Activated CD4-positive, CD25-positive, alpha-beta regulatory T cell (primary cell): ENCODE data around the gene FGD6.

ENCODE experiments used
- DNase-seq, 4 experiments: peaks; one replicate each; lab custom pipeline; 2025; lab: John Stamatoyannopoulos, UW

Gene FGD6

DNA sequence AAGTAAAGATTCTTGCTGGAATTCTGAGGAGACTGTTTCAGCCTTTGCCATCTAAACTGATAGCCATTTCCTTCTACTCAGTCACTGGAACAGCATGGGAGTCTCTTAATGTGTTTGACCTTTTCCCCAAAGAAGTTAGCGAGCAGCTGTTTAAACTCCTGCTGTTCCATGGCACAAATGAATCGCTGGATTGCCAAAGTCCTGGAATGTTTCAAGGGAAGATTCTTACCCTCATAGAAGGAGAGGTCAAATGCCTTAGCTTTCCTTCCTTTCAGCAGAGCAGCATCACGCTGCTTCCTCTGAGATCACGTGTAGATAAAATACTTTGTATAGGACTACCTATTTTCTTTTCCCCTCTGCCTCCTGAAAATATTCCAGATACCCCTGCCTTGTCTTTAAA, 133.3 kb downstream of the FGD6 start:
- no peak for DNase-seq

DNA sequence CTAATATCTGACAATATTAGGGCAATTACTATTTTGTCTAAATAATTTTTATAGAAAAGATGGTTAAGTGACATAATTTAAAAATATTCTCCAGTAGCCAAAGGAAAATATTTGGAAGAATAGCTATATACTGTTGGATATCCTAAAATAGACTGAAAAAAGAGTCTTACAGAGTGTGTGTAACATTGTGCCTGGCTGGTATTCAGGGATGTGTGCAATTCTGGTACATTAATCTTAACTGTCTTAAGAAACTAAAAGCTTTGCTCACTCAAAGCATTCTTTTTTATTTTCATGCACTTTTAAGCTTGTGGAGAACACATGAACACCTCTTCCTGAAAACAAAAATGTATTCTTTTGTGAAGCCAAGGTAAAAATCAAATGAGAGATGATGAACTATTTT, 133.8 kb downstream of the FGD6 start:
- DNase-seq, result no peak

DNA sequence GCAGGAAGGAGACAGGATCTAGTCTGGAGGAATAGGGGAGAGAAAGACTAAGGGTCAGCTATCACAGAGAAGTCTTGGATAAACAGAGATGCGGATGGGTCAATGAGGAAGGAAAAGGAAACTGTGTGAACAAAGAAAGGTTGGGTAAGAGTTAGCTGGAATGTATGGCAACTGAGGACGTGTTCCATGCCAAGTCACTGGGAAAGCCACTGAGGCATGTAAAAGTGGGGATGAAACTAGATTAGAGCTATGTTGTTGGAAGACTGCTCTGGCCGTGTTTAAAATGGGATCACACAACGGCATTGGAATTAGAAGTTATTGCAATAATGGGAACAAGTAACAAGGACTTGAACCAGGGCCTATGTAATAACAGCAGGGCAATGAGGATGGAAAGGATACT, 139.9 kb downstream of the FGD6 start:
- no peak for DNase-seq

DNA sequence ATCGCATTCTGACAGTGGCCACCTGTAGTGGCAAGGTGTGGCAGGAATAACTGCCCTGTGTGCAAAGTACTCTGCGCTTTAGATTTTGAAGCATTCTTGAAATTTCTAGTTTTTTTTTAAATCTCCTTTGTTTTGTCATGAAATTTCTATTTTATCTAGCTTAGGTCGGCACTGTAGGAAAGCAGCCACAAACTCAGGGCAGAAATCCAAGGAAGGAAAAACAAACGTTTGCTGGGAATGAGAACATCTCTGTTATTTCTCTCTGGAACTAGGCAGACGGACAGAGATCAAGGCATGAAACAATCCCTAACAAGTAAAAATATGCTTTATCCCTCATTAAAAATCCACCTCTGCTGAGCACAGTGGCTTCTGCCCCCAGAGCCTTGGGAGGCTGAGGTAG, 142.5 kb downstream of the FGD6 start:
- DNase-seq, result no peak

DNA sequence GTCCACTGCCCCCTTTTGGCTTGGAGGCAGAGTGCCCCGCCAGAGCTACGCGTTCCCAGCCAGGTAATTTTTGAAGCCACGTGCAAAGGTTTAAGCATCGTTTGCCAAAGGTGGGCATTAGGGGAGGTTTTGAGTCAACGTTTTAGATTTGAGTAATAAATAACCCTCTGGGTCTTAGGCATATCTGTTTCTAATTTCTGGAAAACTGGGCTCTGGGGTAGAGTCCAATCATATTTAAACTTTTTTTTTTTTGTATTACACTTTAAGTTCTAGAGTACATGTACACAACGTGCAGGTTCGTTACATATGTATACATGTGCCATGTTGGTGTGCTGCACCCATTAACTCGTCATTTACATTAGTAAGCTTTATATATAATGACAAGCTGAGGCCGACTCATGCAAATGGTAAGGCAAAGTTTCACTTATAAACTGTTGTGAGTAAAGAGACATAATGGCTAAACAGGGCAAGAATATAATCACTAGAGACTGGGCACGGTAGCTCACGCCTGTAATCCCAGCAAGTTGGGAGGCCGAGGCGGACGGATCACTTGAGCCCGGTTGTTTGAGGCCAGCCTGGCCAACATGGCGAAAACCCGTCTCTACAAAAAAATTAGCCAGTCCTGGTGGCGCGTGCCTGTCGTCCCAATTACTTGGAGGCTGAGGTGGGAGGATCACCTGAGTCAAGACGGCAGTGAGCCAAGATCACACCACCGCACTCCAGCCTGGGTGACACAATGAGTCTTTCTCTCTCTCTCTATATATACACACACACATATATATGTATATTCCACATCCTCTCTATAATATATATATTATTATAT, 143.4 kb downstream of the FGD6 start:
- no peak for DNase-seq

DNA sequence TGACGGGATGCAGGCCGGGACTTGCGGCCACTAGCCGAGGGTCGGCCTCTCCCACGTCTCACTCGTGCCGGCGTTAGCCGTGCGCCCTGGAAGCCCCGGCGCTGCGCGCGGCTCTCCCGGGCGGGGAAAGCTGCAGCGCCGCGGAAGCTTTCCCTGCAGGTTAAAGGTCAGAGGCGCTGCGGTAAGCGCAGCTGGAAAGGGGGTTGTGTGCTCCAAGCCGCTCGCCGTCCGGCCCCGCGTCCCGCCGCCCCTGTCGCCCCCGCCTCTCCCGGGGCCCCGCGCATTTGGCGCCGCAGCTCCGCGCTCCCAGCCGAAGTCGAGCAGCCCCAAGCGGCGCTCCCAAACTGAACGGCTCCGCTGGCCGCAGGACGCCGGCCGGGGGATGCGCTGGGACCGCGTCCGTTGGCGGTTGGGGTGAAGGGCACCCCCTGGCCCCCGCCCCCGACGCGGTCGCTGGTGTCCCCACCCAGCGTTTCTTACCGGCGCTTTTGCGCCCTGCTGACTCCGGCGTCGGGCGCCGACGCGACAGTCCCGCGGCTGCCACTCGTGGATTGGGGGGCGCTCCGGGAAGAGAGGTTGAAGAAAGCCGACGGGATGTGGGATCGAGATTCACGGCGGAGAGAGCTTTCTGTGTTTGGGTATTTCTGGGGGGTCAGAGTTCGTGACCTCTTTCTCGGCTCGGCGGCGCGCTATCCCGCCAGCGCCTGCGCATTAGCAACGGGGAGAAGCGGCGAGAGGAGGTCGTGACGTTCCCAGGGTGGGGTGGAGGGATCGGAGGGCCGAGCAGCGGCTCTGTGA, 144.2 kb downstream of the FGD6 start, which contains the start of gene NR2C1:
Gene NR2C1, minus strand, starts transcription at position 719 of the 798 bp plus-strand sequence. CDS start 6,234 bp downstream, outside the sequence.
- peak; percentile 69 to 85 (median 80) for DNase-seq

DNA sequence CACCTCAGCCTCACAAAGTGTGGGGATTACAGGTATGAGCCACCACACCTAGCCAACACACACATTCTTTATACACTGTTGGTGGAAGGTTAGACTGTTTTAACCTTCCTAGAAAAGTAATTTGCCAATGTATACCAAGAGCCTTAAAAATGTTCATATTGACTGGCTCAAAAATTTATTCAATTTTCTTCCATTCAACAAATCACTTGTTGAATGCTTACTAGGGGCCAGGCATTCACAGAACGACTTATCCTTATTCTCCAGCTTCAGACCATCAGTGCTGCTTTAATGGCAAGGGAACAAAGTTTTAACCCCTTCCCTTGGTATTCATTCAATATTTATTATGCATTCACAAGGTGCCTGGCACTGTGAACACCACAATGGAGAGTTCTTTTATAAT, 146.9 kb downstream of the FGD6 start:
- DNase-seq, result no peak

DNA sequence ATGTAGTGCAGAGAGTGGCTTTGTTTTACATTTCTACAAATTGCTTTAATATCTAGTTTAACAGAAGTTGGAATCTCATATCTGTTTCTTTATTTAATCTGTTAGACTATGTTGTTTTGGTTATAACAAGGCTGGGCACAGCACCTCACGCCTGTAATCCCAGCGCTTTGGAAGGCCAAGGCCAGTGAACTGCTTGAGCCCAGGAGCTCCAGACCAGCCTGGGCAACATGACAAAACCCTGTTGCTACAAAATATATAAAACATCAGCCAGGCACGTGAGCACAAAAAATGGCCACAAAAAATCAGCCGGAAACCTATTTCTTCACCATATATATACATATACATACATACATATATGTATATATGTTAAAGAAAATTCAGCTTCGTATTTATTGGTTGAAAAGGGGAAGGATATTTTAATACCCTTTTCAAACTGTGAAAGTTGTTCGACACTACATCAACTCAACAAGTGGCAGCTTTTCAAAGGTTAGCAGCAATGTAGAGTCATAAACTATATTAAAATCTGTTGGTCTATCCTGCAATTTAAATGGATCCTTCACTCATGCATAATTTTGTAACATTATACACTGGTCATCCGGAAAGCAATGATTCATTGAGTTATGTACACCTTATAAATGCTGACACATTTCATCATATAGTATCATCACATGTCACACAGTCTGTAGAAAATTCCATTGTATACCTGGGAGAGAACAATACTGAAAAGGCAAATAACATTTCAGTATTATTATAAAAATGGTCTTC, 151.0 kb downstream of the FGD6 start:
- DNase-seq, result no peak

DNA sequence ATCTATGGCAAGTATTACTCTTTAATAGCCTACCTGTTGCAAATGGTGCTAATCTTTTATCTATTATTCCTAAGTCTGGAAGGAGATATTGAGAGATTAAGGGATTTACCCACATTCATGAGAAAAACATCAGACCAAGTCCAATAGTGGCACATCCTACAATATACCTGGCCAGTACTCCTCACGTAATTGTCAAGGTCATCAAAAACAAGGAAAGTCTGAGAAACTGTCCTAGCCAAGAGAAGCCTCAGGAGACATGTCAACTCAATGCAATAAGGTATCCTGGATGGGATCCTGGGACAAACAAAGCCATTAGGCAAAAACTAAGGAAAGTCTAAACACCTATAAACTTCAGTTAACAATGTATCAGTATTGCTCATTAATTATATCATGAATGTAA, 156.3 kb downstream of the FGD6 start:
- no peak for DNase-seq

DNA sequence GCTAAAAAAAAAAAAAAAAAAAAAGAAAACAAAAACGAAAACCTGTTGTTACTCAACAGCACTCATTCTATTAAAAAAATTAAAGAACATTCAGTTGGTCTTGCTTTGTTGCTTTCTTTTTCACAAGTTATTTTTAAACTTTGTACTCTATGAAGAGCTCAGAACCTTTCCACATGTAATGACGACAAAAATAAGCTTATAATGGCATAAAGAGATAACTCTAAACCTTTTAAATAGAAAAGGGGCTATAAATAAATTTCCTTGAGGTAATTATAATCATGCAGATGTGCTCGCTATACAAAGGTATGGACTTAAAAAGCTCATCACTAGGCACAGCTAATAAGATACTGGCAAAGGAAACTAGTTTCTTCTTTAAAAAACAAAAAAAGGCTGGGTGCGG, 157.3 kb downstream of the FGD6 start:
- no peak for DNase-seq

DNA sequence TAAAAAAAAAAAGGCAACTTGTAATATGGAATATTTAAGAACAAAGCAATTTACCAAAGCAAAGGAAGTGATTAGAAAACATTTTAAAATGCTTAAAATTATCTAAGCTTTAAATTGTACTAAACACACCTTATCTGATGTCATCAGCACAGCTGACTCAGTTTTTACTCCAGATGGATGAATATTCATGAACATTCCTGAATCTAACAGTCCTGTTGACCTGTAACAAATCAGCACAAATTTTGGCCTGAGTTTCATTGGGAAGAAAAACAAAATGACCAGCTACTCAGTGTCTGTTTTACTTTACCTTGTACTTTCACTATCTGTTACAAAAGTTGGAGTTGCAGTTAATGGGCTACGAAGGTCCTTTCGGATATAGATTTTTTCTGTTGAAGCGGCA, 159.8 kb downstream of the FGD6 start:
- no peak for DNase-seq

DNA sequence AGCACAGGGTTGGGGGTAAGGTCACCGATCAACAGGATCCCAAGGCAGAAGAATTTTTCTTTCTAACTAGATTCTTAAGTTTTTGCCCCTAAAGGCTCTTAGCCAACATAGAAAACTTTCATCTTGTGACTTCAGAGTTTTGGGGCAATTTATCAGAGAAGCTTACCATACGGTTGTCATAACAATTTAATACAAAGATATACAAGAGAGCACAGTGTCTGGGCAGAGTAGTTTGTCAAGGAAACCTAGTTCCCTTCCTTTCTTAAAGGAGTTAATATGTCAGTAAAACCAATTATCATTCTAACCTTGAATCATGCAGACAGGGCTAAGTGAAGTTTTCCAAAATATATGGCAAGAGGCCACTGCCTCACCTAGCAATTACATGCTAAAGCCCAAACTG, 162.2 kb downstream of the FGD6 start:
- no peak for DNase-seq

DNA sequence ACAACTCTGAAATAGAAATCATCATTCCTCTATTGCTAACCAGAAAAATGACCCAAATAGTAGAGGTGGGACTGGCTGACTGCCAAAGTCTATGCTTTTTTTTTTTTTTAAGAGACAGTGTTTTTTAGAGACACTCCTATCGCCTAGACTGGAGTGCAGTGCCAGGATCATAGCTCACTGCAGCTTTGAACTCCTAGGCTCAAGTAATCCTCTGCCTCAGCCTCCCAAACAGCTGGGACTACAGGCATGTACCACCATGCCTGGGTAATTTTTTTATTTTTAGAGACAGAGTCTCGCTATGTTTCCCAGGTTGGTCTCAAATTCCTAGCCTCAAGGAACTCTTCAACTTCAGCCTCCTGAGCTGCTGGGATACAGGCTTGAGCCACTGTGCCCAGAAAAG, 163.1 kb downstream of the FGD6 start:
- no peak for DNase-seq

DNA sequence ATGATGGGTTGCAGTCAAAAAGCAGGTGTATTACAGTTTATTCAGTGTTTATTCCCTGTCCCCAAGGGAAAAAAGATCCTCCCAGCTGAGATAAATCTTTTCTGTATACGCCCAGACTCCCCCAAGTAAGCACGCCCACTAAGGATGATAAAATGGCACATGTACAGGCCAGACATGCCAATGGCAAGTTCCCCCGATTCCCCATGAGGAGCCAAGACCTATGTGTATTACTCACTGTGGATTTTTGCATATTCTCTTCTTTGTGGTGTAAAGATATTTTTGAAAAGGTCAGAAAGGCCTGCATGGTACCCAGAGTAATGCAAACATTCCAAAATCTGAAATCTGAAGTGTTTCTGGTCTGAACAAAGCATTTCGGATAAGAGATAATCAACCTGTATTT, 166.0 kb downstream of the FGD6 start:
- no peak for DNase-seq

DNA sequence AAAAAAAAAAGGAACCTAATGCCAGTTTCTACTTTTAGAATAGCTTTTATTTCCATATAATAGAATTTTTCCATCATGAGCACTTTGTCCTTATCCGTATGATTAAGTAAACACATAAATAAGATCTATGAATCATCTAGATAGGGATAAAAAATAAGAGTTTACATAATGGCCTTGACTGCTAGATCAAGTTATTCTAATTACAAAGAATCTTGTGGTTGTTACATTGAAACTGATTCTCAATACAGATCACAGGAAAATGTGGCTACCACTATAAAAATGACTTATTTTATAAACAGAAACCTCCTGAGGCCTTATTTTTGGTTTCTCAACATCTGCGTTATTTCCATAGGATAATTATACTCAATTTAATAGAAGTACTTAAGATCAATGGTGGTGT, 179.4 kb downstream of the FGD6 start:
- DNase-seq, result no peak

DNA sequence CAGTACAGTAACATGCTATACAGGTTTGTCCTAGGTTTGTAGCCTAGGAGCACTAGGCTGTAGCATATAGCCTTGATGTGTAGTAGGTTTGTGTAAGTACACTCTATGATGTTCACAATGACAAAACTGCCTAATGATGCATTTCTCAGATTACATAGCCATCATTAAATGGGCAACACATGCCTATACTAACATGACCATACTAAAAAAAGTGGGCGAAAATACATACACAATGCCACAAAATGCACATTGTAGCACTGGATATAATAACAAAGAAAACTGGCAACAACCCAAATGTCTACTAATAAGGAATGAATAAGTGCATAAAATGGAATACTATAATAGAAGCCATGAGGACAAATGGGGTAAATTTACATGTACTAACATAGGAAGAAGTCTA, 182.5 kb downstream of the FGD6 start:
- no peak for DNase-seq
